Measurements from ENCODE around the gene MBOAT2.

The MBOAT2 gene

GRCh38 chr2:9017411-9017810, 13.9 kb upstream of the MBOAT2 start:
- DNase-seq = no peak

- no peak for DNase-seq
Observed at GRCh38 chr2:9015998-9016397, 12.5 kb upstream of the MBOAT2 start.

- DNase-seq = no peak
Observed at GRCh38 chr2:9013403-9013802, 9.9 kb upstream of the MBOAT2 start.

GRCh38 chr2:9010866-9011265, 7.4 kb upstream of the MBOAT2 start:
- no peak for DNase-seq

GRCh38 chr2:9008951-9009664, 5.6 kb upstream of the MBOAT2 start:
- DNase-seq = no peak

GRCh38 chr2:9006368-9006767, 2.9 kb upstream of the MBOAT2 start:
- no peak for DNase-seq

GRCh38 chr2:9004338-9005204, 1.1 kb upstream of the MBOAT2 start:
- DNase-seq = no peak

GRCh38 chr2:9003366-9003615, 193 bp downstream of the MBOAT2 start:
- no peak for DNase-seq

- peak; percentile 33 for DNase-seq
Observed at GRCh38 chr2:9002637-9003365, 683 bp downstream of the MBOAT2 start.

GRCh38 chr2:9002313-9002636, 1.2 kb downstream of the MBOAT2 start:
- DNase-seq = no peak

GRCh38 chr2:9001778-9002177, 1.7 kb downstream of the MBOAT2 start:
- DNase-seq = no peak

- DNase-seq = peak; percentile 36
Observed at GRCh38 chr2:9001229-9001628, 2.3 kb downstream of the MBOAT2 start.

- no peak for DNase-seq
Observed at GRCh38 chr2:9000442-9000841, 3.0 kb downstream of the MBOAT2 start.

GRCh38 chr2:8999797-9000196, 3.7 kb downstream of the MBOAT2 start:
- no peak for DNase-seq

GRCh38 chr2:8999102-8999446, 4.4 kb downstream of the MBOAT2 start:
- no peak for DNase-seq

- no peak for DNase-seq
Observed at GRCh38 chr2:8998418-8999101, 4.9 kb downstream of the MBOAT2 start.

GRCh38 chr2:8997631-8998030, 5.9 kb downstream of the MBOAT2 start:
- DNase-seq = no peak

GRCh38 chr2:8997108-8997507, 6.4 kb downstream of the MBOAT2 start:
- DNase-seq = no peak

GRCh38 chr2:8996006-8996405, 7.5 kb downstream of the MBOAT2 start:
- no peak for DNase-seq

- DNase-seq = no peak
Observed at GRCh38 chr2:8994386-8994785, 9.1 kb downstream of the MBOAT2 start.

GRCh38 chr2:8993902-8994278, 9.6 kb downstream of the MBOAT2 start:
- DNase-seq = no peak

- DNase-seq = no peak
Observed at GRCh38 chr2:8993196-8993901, 10.1 kb downstream of the MBOAT2 start.

GRCh38 chr2:8992643-8993042, 10.8 kb downstream of the MBOAT2 start:
- DNase-seq = no peak

Data from NCI-H748 treated with DMSO at 0.1 percent for 48 hours (cell line).